ENCODE measurements around the gene SNX5. TPM values are rescaled to one million over a fixed set of nuclear protein-coding genes. Genes with fewer than 3 reads are reported as not detected.

The SNX5 gene
- total and polyA plus RNA-seq, 10 of the 15 experiments (the other 5 are each of a cell fraction or from before 2014, with no cell fraction given) = 92.9 to 316 (median 245) TPM

GRCh38 chr20:17969884-17970409 lies 1.4 kb upstream of the SNX5 start (continued):
- no peak for TF ChIP-seq STAT1 (conservative IDR thresholded peaks at IDR 0.05)
- peak; percentile 53; the same call in 1 of the 2 replicates for TF ChIP-seq GABPA (IDR thresholded peaks at IDR 0.05; ENCODE audit: low read depth)
- TF ChIP-seq ETV6 (conservative IDR thresholded peaks at IDR 0.05 in 1 of 2, IDR thresholded peaks at IDR 0.05 in 1 of 2; ENCODE audit: borderline replicate concordance in 1 of 2, low read depth in 1 of 2) = peak in 1 of 2 experiments; percentile 57; a peak in 1 of 4 replicates
- no peak for TF ChIP-seq SMC3 (IDR thresholded peaks at IDR 0.05; ENCODE audit: borderline replicate concordance, low read length)
- peak; percentile 68; the same call in 1 of the 2 replicates for TF ChIP-seq TAF1 (IDR thresholded peaks at IDR 0.05; ENCODE audit: borderline replicate concordance, low read depth, low read length)
- TF ChIP-seq SUPT20H (IDR thresholded peaks at IDR 0.05; ENCODE audit: borderline replicate concordance, control insufficient read depth, low read depth, low read length) = no peak
- no peak for TF ChIP-seq TCF12 (IDR thresholded peaks at IDR 0.05; ENCODE audit: low read depth, low read length)

DNA sequence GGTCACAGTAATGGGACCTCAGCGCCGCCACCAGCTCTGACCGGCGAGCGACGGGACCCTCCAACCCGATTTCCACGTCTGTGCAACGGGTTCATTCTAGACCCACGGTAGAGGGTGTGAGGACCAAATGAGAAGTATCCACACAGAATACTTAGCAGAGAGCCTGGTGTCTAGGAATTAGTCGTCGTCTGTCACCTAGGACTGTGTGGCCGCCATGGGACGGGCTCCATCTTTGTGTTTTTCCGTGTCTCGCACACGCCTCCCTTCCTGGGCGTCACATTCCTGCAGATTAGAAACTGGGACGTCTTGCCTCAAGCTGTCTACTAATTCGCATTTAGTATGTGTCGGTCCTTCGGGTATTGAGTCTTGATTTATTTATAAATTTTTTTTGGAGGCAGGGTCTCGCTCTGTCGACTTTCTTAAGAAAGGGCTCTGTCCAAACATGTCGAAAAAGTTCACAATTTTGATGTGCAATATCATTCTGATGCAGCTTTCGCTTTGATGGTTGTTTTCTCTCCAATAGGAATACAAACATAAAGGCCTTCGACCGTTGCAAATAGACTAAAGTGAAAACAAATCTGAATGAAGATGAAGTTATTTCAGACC lies 787 bp upstream of the SNX5 start:
- in situ Hi-C loops (cut with MboI) = no loop called here
- POLR2A ChIA-PET = interaction anchor here (0.6 to 5.5 kb wide), 4 partner anchors 12 to 34 kb away, joined by 5 to 74 read pairs (median 24); no protein-coding TSS in a partner anchor
- peaks cover 98% of the 10 kb centered on the region for H3K79me2 ChIP-seq (ENCODE audit: control insufficient read depth, insufficient read depth, low read length)
- H3K27ac ChIP-seq (ENCODE audit: control insufficient read depth, insufficient read depth) = peak overlapping the region; percentile 98
- RAD21 ChIA-PET (ENCODE audit: unreplicated experiment) = interaction anchor here (1.1 to 5.3 kb wide), 6 partner anchors 9 to 288 kb away, joined by 3 to 31 read pairs (median 6); no protein-coding TSS in a partner anchor
- 1% methylated on average over 28 of the region's 28 CpGs for WGBS (ENCODE audit: insufficient coverage, insufficient replicate concordance, low lambda C conversion rate, missing lambda C conversion rate)
- H3K36me3 ChIP-seq (ENCODE audit: control insufficient read depth in 2 of 2, insufficient read depth in 2 of 2, low read length in 1 of 2) = no peaks in the 10 kb centered on the region
- no peaks in the 10 kb centered on the region; the same call in 1 of the 2 replicates for H3K4me1 ChIP-seq (ENCODE audit: control insufficient read depth, insufficient read depth, low read length)
- peak; percentile 10 for ATAC-seq
- H3K4me3 ChIP-seq = peak overlapping the region; percentile 96
- H3K9ac ChIP-seq (ENCODE audit: control insufficient read depth, insufficient read depth, low read length) = peak overlapping the region; percentile 99
- H2AFZ ChIP-seq (ENCODE audit: control insufficient read depth, low read depth, low read length) = peak overlapping the region; percentile 88
- H3K27me3 ChIP-seq (replicated peaks in 1 of 2; ENCODE audit: control insufficient read depth in 2 of 2, insufficient read depth in 2 of 2, low read length in 1 of 2) = no peaks in the 10 kb centered on the region
- CTCF ChIA-PET = interaction anchor here (1.1 to 7.4 kb wide), 4 partner anchors 14 to 35 kb away, joined by 4 to 88 read pairs (median 8); no protein-coding TSS in a partner anchor
- H3K9me3 ChIP-seq (replicated peaks; ENCODE audit: control insufficient read depth, insufficient read depth, low read length) = no peaks in the 10 kb centered on the region
- intact Hi-C loops (cut with micrococcal nuclease; ENCODE audit: unreplicated experiment) = loop anchor here (2.0 kb wide), 2 partner anchors 23 to 287 kb away; partner anchors contain the start of gene RRBP1
- BruUV-seq (replicated peaks) = no TSS peak
- no peaks in the 10 kb centered on the region for H4K20me1 ChIP-seq (ENCODE audit: control insufficient read depth, insufficient read depth)
- SMC1A ChIA-PET (ENCODE audit: uncharacterized antibody, unreplicated experiment) = interaction anchor here (1.0 to 5.5 kb wide), 4 partner anchors 10 to 34 kb away, joined by 3 to 41 read pairs (median 16); no protein-coding TSS in a partner anchor
- peak overlapping the region; percentile 64 for H3K4me2 ChIP-seq (ENCODE audit: control insufficient read depth, insufficient read depth)
- DNase-seq (ENCODE audit: low read depth, low spot score) = no peak
- FAIRE-seq = no peak
- TF ChIP-seq JUND (IDR thresholded peaks at IDR 0.05; ENCODE audit: low read depth, low read length) = no peak
- no peak for TF ChIP-seq ZNF274 (IDR thresholded peaks at IDR 0.05; ENCODE audit: insufficient read depth, insufficient read length)
- TF ChIP-seq POLR2AphosphoS2 (IDR thresholded peaks at IDR 0.05; ENCODE audit: low read depth, low read length) = no peak
- TF ChIP-seq YY1 (IDR thresholded peaks at IDR 0.05; ENCODE audit: low read depth, low read length) = peak; percentile 92
- no peak for TF ChIP-seq SIX5 (IDR thresholded peaks at IDR 0.05; ENCODE audit: low read depth, low read length, severe bottlenecking)
- no peak for TF ChIP-seq DPF2 (IDR thresholded peaks at IDR 0.05)
- no peak for TF ChIP-seq GABPA (IDR thresholded peaks at IDR 0.05; ENCODE audit: low read depth)
- no peak; the same call in 1 of the 2 replicates for TF ChIP-seq TCF7 (IDR thresholded peaks at IDR 0.05; ENCODE audit: borderline replicate concordance)
- no peak for TF ChIP-seq NR2C1 (IDR thresholded peaks at IDR 0.05)
- no peak for TF ChIP-seq SMARCA5 (IDR thresholded peaks at IDR 0.05)
- TF ChIP-seq, protein P1, sequence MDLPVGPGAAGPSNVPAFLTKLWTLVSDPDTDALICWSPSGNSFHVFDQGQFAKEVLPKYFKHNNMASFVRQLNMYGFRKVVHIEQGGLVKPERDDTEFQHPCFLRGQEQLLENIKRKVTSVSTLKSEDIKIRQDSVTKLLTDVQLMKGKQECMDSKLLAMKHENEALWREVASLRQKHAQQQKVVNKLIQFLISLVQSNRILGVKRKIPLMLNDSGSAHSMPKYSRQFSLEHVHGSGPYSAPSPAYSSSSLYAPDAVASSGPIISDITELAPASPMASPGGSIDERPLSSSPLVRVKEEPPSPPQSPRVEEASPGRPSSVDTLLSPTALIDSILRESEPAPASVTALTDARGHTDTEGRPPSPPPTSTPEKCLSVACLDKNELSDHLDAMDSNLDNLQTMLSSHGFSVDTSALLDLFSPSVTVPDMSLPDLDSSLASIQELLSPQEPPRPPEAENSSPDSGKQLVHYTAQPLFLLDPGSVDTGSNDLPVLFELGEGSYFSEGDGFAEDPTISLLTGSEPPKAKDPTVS (IDR thresholded peaks at IDR 0.05; ENCODE audit: low read depth, low read length) = no peak
- TF ChIP-seq TAF1 (IDR thresholded peaks at IDR 0.05; ENCODE audit: borderline replicate concordance, low read depth, low read length) = peak; percentile 37; the same call in 1 of the 2 replicates
- TF ChIP-seq TCF3 (IDR thresholded peaks at IDR 0.05; ENCODE audit: borderline replicate concordance, insufficient read depth, low read depth, low read length) = no peak
- no peak for TF ChIP-seq MYB (IDR thresholded peaks at IDR 0.05; ENCODE audit: borderline replicate concordance, low read depth, low read length)
